Cardiac atrium fibroblast (primary cell): ENCODE results near the gene POU1F1. TPM values are rescaled to one million over a fixed set of nuclear protein-coding genes. Genes with fewer than 3 reads are reported as not detected.

Experiments
- total RNA-seq: library from RNA; depleted of rRNA; stranded (reverse); fragments of >200 nt; gene quantifications from 2 replicates; pipeline ENCODE4 v1.2.3, GENCODE V29; 2015

The POU1F1 gene
- not detected in 2 replicates for total RNA-seq

GRCh38 chr3:87276484-87276883 lies at the start of gene POU1F1:
Gene POU1F1 (minus strand): TSS chr3:87276584. CDS start chr3:87276462, 122 bp downstream.

DNA sequence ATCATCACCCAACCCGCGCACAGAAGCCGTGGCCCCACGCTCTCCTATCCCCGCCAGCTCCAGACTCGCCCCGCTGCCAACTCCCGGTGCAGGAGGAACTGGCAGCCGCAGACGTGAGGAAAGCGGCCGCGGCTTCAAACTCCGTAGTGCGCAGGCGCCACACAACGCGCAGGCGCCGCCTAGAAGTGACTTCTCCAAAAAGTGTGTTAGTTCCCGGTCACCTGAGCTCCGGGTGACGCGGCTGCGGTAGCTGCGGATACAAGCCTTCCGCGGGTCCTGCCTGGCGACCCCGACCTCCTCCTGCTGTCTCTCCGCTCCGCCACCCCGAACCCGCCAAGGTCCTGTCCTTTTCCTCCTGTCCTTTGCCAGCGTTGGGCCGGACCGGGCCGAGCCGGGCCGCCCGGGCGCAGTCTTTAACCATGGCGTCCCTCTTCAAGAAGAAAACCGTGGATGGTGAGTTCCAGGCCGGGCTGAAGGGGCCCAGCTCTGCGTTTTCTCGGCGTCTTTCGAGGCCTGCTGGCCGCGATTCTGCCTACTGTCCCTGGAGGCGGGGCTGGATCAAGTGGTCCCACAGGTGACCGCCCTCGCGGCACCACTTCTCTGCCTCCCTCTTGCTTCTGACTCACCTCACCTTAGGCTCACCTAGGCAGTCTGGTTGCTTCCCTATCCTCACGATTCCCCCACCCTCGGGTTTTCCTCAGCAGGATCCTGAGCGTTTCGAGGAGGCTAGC lies 49.1 kb downstream of the POU1F1 start, which contains the start of gene CHMP2B:
CHMP2B (plus strand) TSS at position 206 of the 731 bp plus-strand sequence; CDS start at position 420, 214 bp downstream.

Other genes with a start within 250 kb of the POU1F1 start
- 21.7 and 22.0 TPM in 2 replicates for gene CHMP2B, start 49.3 kb downstream of the POU1F1 start, total RNA-seq